Thymus (tissue), 11 donors: ENCODE measurements around the gene TCN2. TPM values are rescaled to one million over a fixed set of nuclear protein-coding genes. Genes with fewer than 3 reads are reported as not detected.
"Not testable (repeated sequence)": the region's sequence is repeated elsewhere in the genome, so short reads cannot be mapped to it uniquely, and the experiment has no call there.

Experiments used
- DNase-seq, 9 donors: peaks; one replicate each; pipeline ENCODE4 v3.0.0-alpha.2; 2013; ENCODE audit warnings: low spot score in 9 of 9, low read depth in 6 of 9, missing footprints in 1 of 9
- H3K27ac ChIP-seq, 2 donors: one replicate each; pipeline ENCODE4 v1.5.1; 2013; ENCODE audit warnings: control low read depth in 1 of 2, low read depth in 1 of 2, low read length in 1 of 2, mild to moderate bottlenecking in 1 of 2, moderate library complexity in 1 of 2
- H3K27me3 ChIP-seq, 2 donors: one replicate each; pipeline ENCODE4 v1.5.1; 2013; ENCODE audit warnings: low read length in 1 of 2; ENCODE audit not compliant: control insufficient read depth in 2 of 2, insufficient read depth in 1 of 2
- H3K36me3 ChIP-seq, 2 donors: one replicate each; pipeline ENCODE4 v1.5.1; 2013; ENCODE audit warnings: low read length in 1 of 2, mild to moderate bottlenecking in 1 of 2, moderate library complexity in 1 of 2; ENCODE audit not compliant: control insufficient read depth in 2 of 2, insufficient read depth in 2 of 2
- H3K4me1 ChIP-seq, 2 donors: one replicate each; pipeline ENCODE4 v1.5.1; 2013; ENCODE audit warnings: low read length in 2 of 2; ENCODE audit not compliant: control insufficient read depth in 2 of 2, insufficient read depth in 2 of 2
- H3K4me3 ChIP-seq, 2 donors: one replicate each; pipeline ENCODE4 v1.5.1; 2013; ENCODE audit warnings: low read length in 2 of 2, control low read depth in 1 of 2, mild to moderate bottlenecking in 1 of 2
- H3K9me3 ChIP-seq, 2 donors: one replicate each; pipeline ENCODE4 v1.5.1; 2013; ENCODE audit warnings: low read length in 1 of 2, mild to moderate bottlenecking in 1 of 2; ENCODE audit not compliant: control insufficient read depth in 2 of 2, insufficient read depth in 1 of 2
- WGBS: extraction: QIAGEN DNeasy Blood & Tissue Kit; methylation state at CpG from one replicate; pipeline ENCODE4 v1.1.7; 2013; 5-methylcytosine and 5-hydroxymethylcytosine counted together
- polyA plus RNA-seq: library from polyadenylated mRNA; stranded (reverse); fragments of 200-250 nt; gene quantifications from one replicate; pipeline ENCODE4 v1.2.3, GENCODE V29; 2013
- total RNA-seq: library from RNA; stranded (reverse); fragments of 120-200 nt; gene quantifications from one replicate; pipeline ENCODE4 v1.2.4, GENCODE V29; 2013
- donor health status: healthy.

Gene TCN2
- total and polyA plus RNA-seq, 2 donors, result 3.6 to 10.2 TPM

GRCh38 chr22:30631469-30631868 lies 24.5 kb downstream of the TCN2 start:
- H3K27ac ChIP-seq, H3K36me3 ChIP-seq, DNase-seq, H3K4me3 ChIP-seq, H3K9me3 ChIP-seq: not testable (repeated sequence)
- Histone ChIP-seq H3K27me3 (peaks cover 0 to 13% of the 10 kb centered on the region in 2 donors), H3K4me1 (peaks cover 10 to 19% of the 10 kb centered on the region in 2 donors)
- WGBS, result 98% methylated on average over 20 of the region's 31 CpGs

GRCh38 chr22:30634471-30635233 lies 27.7 kb downstream of the TCN2 start:
- no peaks in the 10 kb centered on the region for H3K36me3 ChIP-seq
- 8% methylated on average over 29 of the region's 29 CpGs for WGBS
- H3K27ac ChIP-seq, result peak overlapping the region; percentile 55 to 86
- peak overlapping the region; percentile 47 to 58 for H3K4me3 ChIP-seq
- H3K9me3 ChIP-seq, result no peaks in the 10 kb centered on the region
- DNase-seq, result peak; percentile 63 to 88 (median 75)
- peaks cover 13 to 19% of the 10 kb centered on the region in 2 donors for H3K4me1 ChIP-seq
- H3K27me3 ChIP-seq, result peaks cover 0 to 18% of the 10 kb centered on the region in 2 donors

- Histone ChIP-seq H3K27ac (peak within 1 kb of the TSS; percentile 55 to 86), H3K4me1 (peaks cover 13 to 19% of the 10 kb centered on the region in 2 donors), H3K4me3 (peak within 1 kb of the TSS; percentile 47 to 58), H3K36me3 (no peaks in the 10 kb centered on the region), H3K9me3 (no peaks in the 10 kb centered on the region), H3K27me3 (peaks cover 0 to 18% of the 10 kb centered on the region in 2 donors)
- WGBS, result 1% methylated on average over 75 of the region's 75 CpGs
- DNase-seq, result peak; percentile 39 to 91 (median 84)
These were observed 28.6 kb downstream of the TCN2 start, which contains the start of gene SLC35E4 for GRCh38 chr22:30635273-30636225. Gene SLC35E4 (plus strand): TSS chr22:30635781. CDS start chr22:30636451, 670 bp downstream.

- H3K27ac ChIP-seq, result no peak overlapping the region
- peaks cover 13 to 19% of the 10 kb centered on the region in 2 donors for H3K4me1 ChIP-seq
- H3K9me3 ChIP-seq, result no peaks in the 10 kb centered on the region
- H3K4me3 ChIP-seq, result peak overlapping the region; percentile 35 to 58
- peaks cover 0 to 18% of the 10 kb centered on the region in 2 donors for H3K27me3 ChIP-seq
- 76% methylated on average over 45 of the region's 45 CpGs for WGBS
- no peaks in the 10 kb centered on the region for H3K36me3 ChIP-seq
- DNase-seq, result peak in 1 of 9 donors; percentile 5
These were observed 29.5 kb downstream of the TCN2 start for GRCh38 chr22:30636226-30637077.

GRCh38 chr22:30637701-30638114 lies 30.7 kb downstream of the TCN2 start:
- H3K4me1 ChIP-seq, result peaks cover 13 to 19% of the 10 kb centered on the region in 2 donors

GRCh38 chr22:30640361-30640760 lies 33.4 kb downstream of the TCN2 start:
- no peaks in the 10 kb centered on the region for H3K9me3 ChIP-seq

More at GRCh38 chr22:30637701-30638114, 30.7 kb downstream of the TCN2 start:
- Histone ChIP-seq H3K4me3 (no peak overlapping the region), H3K27me3 (peaks cover 0 to 18% of the 10 kb centered on the region in 2 donors), H3K36me3 (no peaks in the 10 kb centered on the region), H3K27ac (no peak overlapping the region), H3K9me3 (no peaks in the 10 kb centered on the region)
- 95% methylated on average over 1 of the region's 1 CpG for WGBS
- DNase-seq, result no peak

GRCh38 chr22:30640839-30641430 lies 34.0 kb downstream of the TCN2 start:
- H3K9me3 ChIP-seq, result no peaks in the 10 kb centered on the region
- H3K36me3 ChIP-seq, result no peaks in the 10 kb centered on the region
- H3K27me3 ChIP-seq, result peaks cover 0 to 10% of the 10 kb centered on the region in 2 donors
- WGBS, result over 99% methylated on average over 4 of the region's 4 CpGs
- no peak for DNase-seq
- H3K4me1 ChIP-seq, result peaks cover 5 to 8% of the 10 kb centered on the region in 2 donors
- no peak overlapping the region for H3K27ac ChIP-seq
- H3K4me3 ChIP-seq, result no peak overlapping the region

More at GRCh38 chr22:30640361-30640760, 33.4 kb downstream of the TCN2 start:
- Histone ChIP-seq H3K36me3 (no peaks in the 10 kb centered on the region), H3K27ac (no peak overlapping the region), H3K4me3 (no peak overlapping the region), H3K4me1 (peaks cover 7 to 8% of the 10 kb centered on the region in 2 donors), H3K27me3 (peaks cover 0 to 11% of the 10 kb centered on the region in 2 donors)
- no peak for DNase-seq
- WGBS, result 95% methylated on average over 4 of the region's 4 CpGs
